Motor neuron (in vitro differentiated cells): ENCODE data around the gene ALG10B. TPM values are rescaled to one million over a fixed set of nuclear protein-coding genes. Genes with fewer than 3 reads are reported as not detected.
"Not testable (repeated sequence)": the region's sequence is repeated elsewhere in the genome, so short reads cannot be mapped to it uniquely, and the experiment has no call there.

Source experiments
- ATAC-seq, 8 experiments: fragments of 200-7000 bp; cut with Tn5 transposase; replicated peaks in 6 of 8; 2 replicates each; pipeline ENCODE4 v1.8.0; 2021; ENCODE audit warnings: mild to moderate bottlenecking in 8 of 8, moderate library complexity in 8 of 8
- H3K27ac ChIP-seq, 2 donors: fragments of 250-450 bp; sonication (Bioruptor Pico); 2 replicates each; pipeline ENCODE4 v1.9.0; 2021; ENCODE audit warnings: antibody characterized with exemption in 2 of 2, mild to moderate bottlenecking in 2 of 2, moderate library complexity in 1 of 2
- H3K4me1 ChIP-seq, 2 donors: fragments of 250-450 bp; sonication (Bioruptor Pico); replicated peaks in 1 of 2; 2 replicates each; pipeline ENCODE4 v1.6.1; 2021; ENCODE audit warnings: antibody characterized with exemption in 2 of 2, mild to moderate bottlenecking in 2 of 2, moderate library complexity in 1 of 2
- H3K4me3 ChIP-seq, 5 donors: fragments of 250-450 bp; sonication (Bioruptor Pico); 2 replicates each; pipeline ENCODE4 v1.9.0; 2021; ENCODE audit warnings: antibody characterized with exemption in 5 of 5, mild to moderate bottlenecking in 5 of 5, moderate library complexity in 4 of 5
- WGBS, 10 experiments: fragments of 450-650 bp; shearing (Covaris generic); methylation state at CpG; one replicate each; pipeline ENCODE4 v1.0.0; 2022; 5-methylcytosine and 5-hydroxymethylcytosine counted together
- in situ Hi-C, 9 experiments: fragments of 400-800 bp; cut with MboI; loops; one replicate each; pipeline ENCODE4 v1.15.0; 2021; ENCODE audit warnings: low sequenced_read_pairs in 9 of 9, low pct_unique_long_range_greater_than_20kb in 2 of 9; ENCODE audit not compliant: unreplicated experiment in 9 of 9
- total RNA-seq, 8 experiments: library from RNA; unstranded; fragments of 300-600 nt; gene quantifications; 2 replicates each; pipeline versions ENCODE4 v1.2.3 to v1.2.4, GENCODE V29; 2022

Gene ALG10B, protein sequence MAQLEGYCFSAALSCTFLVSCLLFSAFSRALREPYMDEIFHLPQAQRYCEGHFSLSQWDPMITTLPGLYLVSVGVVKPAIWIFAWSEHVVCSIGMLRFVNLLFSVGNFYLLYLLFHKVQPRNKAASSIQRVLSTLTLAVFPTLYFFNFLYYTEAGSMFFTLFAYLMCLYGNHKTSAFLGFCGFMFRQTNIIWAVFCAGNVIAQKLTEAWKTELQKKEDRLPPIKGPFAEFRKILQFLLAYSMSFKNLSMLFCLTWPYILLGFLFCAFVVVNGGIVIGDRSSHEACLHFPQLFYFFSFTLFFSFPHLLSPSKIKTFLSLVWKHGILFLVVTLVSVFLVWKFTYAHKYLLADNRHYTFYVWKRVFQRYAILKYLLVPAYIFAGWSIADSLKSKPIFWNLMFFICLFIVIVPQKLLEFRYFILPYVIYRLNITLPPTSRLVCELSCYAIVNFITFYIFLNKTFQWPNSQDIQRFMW
- 10 to 100 TPM in 2 of 8 experiments, 1 to 10 TPM in 6; 2.2 to 11.1 (median 8.3) TPM for total RNA-seq

DNA sequence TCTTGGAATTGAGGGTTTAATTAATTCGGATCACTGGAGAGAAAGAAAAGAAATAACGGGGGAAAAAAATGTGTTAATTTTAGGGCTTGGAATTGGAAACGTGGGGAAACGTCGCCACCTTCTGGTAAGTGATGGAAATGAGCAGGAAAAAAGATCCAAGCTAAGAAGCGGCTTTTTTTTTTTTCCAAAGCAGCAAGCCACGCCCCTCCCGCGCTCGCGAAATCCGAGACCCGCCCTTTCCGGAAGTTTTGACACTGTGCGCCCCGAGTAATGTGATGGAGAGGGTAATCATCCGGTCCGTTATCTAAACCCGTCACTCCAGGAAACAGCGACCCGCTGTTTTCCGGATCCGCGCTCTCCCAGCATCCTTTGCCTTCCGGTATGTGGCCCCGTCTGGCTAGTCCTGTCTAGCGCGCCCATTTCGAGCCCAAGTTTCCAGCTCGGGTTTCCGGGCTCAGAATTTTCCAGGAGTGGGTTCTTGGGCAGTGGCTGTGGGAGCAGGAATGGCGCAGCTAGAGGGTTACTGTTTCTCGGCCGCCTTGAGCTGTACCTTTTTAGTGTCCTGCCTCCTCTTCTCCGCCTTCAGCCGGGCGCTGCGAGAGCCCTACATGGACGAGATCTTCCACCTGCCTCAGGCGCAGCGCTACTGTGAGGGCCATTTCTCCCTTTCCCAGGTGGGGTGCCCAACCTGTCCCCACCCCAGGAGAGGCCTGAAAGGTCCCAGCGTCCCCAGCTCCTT is at the start of gene ALG10B:
TSS of gene ALG10B (plus strand) at position 384 of the 739 bp plus-strand sequence. CDS start at position 504, 120 bp downstream.
- Histone ChIP-seq H3K27ac (peak within 1 kb of the TSS; percentile 42 to 89), H3K4me1 (peaks cover 2 to 7% of the 10 kb centered on the region in 2 donors), H3K4me3 (peak within 1 kb of the TSS; percentile 62 to 87 (median 70))
- 0 to 19% (median 0%) methylated on average over 2 to 17 of the region's 42 CpGs; no CpG with 5 or more reads in 2 of the 10 experiments for WGBS, 10 experiments
- peak; percentile 99 to 100 (median 100) for ATAC-seq
- in situ Hi-C loops: loop anchor here in 3 of 9 experiments (10.0 kb wide), 2 partner anchors 172 to 182 kb away; no protein-coding TSS in a partner anchor

DNA sequence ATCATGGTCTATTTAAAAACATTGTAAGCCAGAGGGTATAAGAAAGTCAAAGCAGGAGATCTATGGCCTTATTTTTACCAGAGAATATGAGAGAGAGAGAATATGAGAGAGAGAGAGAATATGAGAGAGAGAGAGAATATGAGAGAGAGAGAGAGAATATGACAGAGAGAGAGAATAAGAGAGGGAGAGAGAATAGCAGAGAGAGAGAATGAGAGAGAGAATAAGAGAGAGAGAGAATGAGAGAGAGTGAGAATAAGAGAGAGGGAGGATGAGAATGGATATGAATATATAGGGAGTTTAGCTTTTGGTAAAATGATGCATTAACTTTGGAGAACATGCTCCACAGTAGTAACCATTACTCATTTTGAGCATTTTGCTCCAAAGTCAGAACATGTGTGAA is 48.0 kb upstream of the ALG10B start:
- in situ Hi-C loops: no loop called here
- Histone ChIP-seq H3K27ac (no peak overlapping the region), H3K4me1 (no peaks in the 10 kb centered on the region), H3K4me3 (no peak overlapping the region)
- no peak for ATAC-seq

GRCh38 chr12:38269897-38270296 is 46.7 kb upstream of the ALG10B start:
- in situ Hi-C loops: no loop called here
- 0 to 62% (median 0%) methylated on average over 1 of the region's 1 CpG for WGBS, 10 experiments
- ATAC-seq: no peak
- Histone ChIP-seq H3K4me3 (no peak overlapping the region), H3K4me1 (no peaks in the 10 kb centered on the region), H3K27ac (no peak overlapping the region)

- Histone ChIP-seq H3K4me3 (no peak overlapping the region), H3K27ac (no peak overlapping the region), H3K4me1 (no peaks in the 10 kb centered on the region)
- WGBS, 10 experiments: 25 to 40% (median 33%) methylated on average over 1 to 2 of the region's 2 CpGs; no CpG with 5 or more reads in 6 of the 10 experiments
- ATAC-seq: no peak
- in situ Hi-C loops: loop anchor here in 2 of 9 experiments (25.0 kb wide), 1 partner anchor 142 kb away; no protein-coding TSS in a partner anchor
Observed at GRCh38 chr12:38279756-38280155, 36.8 kb upstream of the ALG10B start.

DNA sequence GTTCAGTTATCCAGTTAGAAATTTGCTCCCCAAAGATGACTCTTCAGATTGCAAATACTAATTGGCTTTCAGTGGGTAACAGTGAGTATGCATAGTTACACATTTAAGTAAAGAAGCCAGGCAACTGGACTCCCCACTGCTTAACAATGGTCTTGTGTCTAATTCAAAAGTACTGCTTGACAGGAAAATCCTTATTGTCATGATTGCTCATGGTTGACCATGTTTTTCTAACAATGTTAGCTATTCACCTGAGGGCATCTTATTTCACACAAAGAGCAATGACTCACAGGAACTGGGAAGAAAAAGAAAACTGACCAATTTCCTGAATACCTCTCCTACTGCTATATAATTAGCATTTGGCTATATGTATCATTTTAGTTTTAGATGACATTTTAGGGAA is 33.7 kb upstream of the ALG10B start:
- Histone ChIP-seq H3K4me1 (no peaks in the 10 kb centered on the region), H3K27ac (no peak overlapping the region), H3K4me3 (no peak overlapping the region)
- in situ Hi-C loops: loop anchor here in 2 of 9 experiments (25.0 kb wide), 1 partner anchor 146 kb away; no protein-coding TSS in a partner anchor
- no peak for ATAC-seq

DNA sequence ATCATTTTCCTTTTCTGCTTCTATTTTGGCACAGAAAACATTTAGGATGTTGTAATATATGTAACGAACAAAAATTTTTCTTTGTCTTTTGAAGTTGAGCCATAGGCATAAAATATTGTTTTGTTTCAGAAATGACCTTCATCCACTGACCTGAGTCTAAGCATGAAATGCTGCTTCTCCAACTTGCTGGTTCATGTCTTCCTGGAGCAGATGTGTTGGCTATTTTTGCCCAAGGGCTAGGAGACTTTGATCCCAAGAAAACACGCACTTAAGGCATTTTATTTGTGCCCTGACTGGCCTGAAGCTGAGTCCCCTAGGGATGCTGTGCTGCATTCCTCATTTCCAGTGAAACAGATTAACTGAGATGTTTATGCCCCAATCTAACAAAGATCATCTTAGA is 27.2 kb upstream of the ALG10B start:
- Histone ChIP-seq H3K4me3 (no peak overlapping the region), H3K4me1 (no peaks in the 10 kb centered on the region), H3K27ac (no peak overlapping the region)
- 0 to 86% (median 29%) methylated on average over 1 to 2 of the region's 2 CpGs; no CpG with 5 or more reads in 3 of the 10 experiments for WGBS, 10 experiments
- no peak for ATAC-seq
- in situ Hi-C loops: loop anchor here in 2 of 9 experiments (25.0 kb wide), 1 partner anchor 152 kb away; no protein-coding TSS in a partner anchor

DNA sequence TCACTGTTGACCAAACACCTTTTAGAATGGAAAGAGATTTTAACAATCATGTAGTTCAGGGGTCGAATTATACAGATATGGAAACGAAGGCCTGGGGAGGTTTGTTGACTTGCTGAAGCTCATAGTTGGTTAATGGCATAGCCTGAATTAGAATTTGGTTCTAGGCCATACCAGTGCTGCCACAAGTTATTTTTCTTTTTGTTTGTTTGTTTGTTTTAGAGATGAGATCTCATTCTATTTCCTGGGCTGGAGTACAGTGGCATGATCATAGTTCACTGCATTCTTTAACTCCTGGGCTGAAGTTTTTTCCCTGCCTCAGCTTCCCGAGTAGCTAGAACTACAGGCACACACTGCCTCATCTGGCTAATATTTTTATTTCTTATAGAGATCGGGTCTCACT is 25.4 kb upstream of the ALG10B start:
- WGBS, 10 experiments: 0 to 73% (median 19%) methylated on average over 1 to 4 of the region's 4 CpGs; no CpG with 5 or more reads in 2 of the 10 experiments
- Histone ChIP-seq H3K4me1 (no peaks in the 10 kb centered on the region), H3K4me3 (no peak overlapping the region), H3K27ac (no peak overlapping the region)
- in situ Hi-C loops: loop anchor here in 2 of 9 experiments (25.0 kb wide), 1 partner anchor 154 kb away; no protein-coding TSS in a partner anchor
- ATAC-seq: no peak

- 0 to 27% (median 0%) methylated on average over 1 of the region's 1 CpG; no CpG with 5 or more reads in 1 of the 10 experiments for WGBS, 10 experiments
- H3K27ac ChIP-seq, H3K4me3 ChIP-seq, in situ Hi-C loops, ATAC-seq, H3K4me1 ChIP-seq: not testable (repeated sequence)
Observed at GRCh38 chr12:38302972-38303371, 13.6 kb upstream of the ALG10B start.

- H3K4me3 ChIP-seq, in situ Hi-C loops, ATAC-seq, H3K27ac ChIP-seq, H3K4me1 ChIP-seq: not testable (repeated sequence)
- WGBS, 10 experiments: 71 to 90% (median 86%) methylated on average over 2 of the region's 2 CpGs; no CpG with 5 or more reads in 7 of the 10 experiments
Observed at GRCh38 chr12:38321966-38322365, 5.4 kb downstream of the ALG10B start.

- in situ Hi-C loops: loop anchor here in 6 of 9 experiments (25.0 kb wide), 5 partner anchors 337 to 962 kb away; partner anchors contain the start of gene CPNE8 (in 2 of the 6)
- Histone ChIP-seq H3K27ac (no peak overlapping the region), H3K4me1 (no peaks in the 10 kb centered on the region), H3K4me3 (no peak overlapping the region)
- no peak for ATAC-seq
- WGBS, 10 experiments: 62 to 100% (median 96%) methylated on average over 1 to 2 of the region's 2 CpGs
Observed at GRCh38 chr12:38324912-38325311, 8.3 kb downstream of the ALG10B start.

GRCh38 chr12:38327356-38327755 is 10.8 kb downstream of the ALG10B start:
- no peaks in the 10 kb centered on the region for H3K4me1 ChIP-seq
- no peak overlapping the region for H3K27ac ChIP-seq
- H3K4me3 ChIP-seq: no peak overlapping the region
- ATAC-seq: no peak
- WGBS, 10 experiments: 0 to 100% (median 89%) methylated on average over 1 to 3 of the region's 3 CpGs; no CpG with 5 or more reads in 1 of the 10 experiments
- in situ Hi-C loops: loop anchor here in 6 of 9 experiments (25.0 kb wide), 5 partner anchors 335 to 960 kb away; partner anchors contain the start of gene CPNE8 (in 2 of the 6)

GRCh38 chr12:38328306-38328895 is 11.8 kb downstream of the ALG10B start:
- no peaks in the 10 kb centered on the region for H3K4me1 ChIP-seq
- in situ Hi-C loops: loop anchor here in 6 of 9 experiments (25.0 kb wide), 5 partner anchors 334 to 959 kb away; partner anchors contain the start of gene CPNE8 (in 2 of the 6)
- ATAC-seq: peak in 2 of 8 experiments; percentile 21 to 38
- no peak overlapping the region for H3K4me3 ChIP-seq
- no peak overlapping the region for H3K27ac ChIP-seq
- 3 to 32% (median 18%) methylated on average over 3 to 6 of the region's 6 CpGs for WGBS, 10 experiments
